ENCODE measurements around the gene TEC. TPM values are rescaled to one million over a fixed set of nuclear protein-coding genes. Genes with fewer than 3 reads are reported as not detected.

TEC gene
- total RNA-seq, 2 donors from 2014 or later, result 4.6 to 8.3 TPM

GRCh38 chr4:48255959-48256342, 13.7 kb downstream of the TEC start:
- Mint-ChIP-seq H3K36me3 (ENCODE audit: low read depth) (no peaks in the 10 kb centered on the region), H3K4me3 (no peak overlapping the region), H3K27ac (no peak overlapping the region), H3K27me3 (no peaks in the 10 kb centered on the region), H3K9me3 (peaks cover 2% of the 10 kb centered on the region), H3K4me1 (peaks cover 11% of the 10 kb centered on the region)
- peak; percentile 86 for ATAC-seq (replicated peaks)

GRCh38 chr4:48255072-48255958, 14.3 kb downstream of the TEC start:
- Mint-ChIP-seq H3K36me3 (ENCODE audit: low read depth) (no peaks in the 10 kb centered on the region), H3K4me1 (peaks cover 18% of the 10 kb centered on the region), H3K4me3 (no peak overlapping the region), H3K9me3 (peaks cover 3% of the 10 kb centered on the region), H3K27ac (no peak overlapping the region), H3K27me3 (no peaks in the 10 kb centered on the region)
- ATAC-seq (replicated peaks), result no peak

GRCh38 chr4:48254381-48255071, 15.1 kb downstream of the TEC start:
- no peak for ATAC-seq (replicated peaks)
- no peaks in the 10 kb centered on the region for H3K27me3 Mint-ChIP-seq
- peaks cover 19% of the 10 kb centered on the region for H3K4me1 Mint-ChIP-seq
- H3K4me3 Mint-ChIP-seq, result no peak overlapping the region
- no peak overlapping the region for H3K27ac Mint-ChIP-seq
- H3K36me3 Mint-ChIP-seq (ENCODE audit: low read depth), result no peaks in the 10 kb centered on the region
- H3K9me3 Mint-ChIP-seq, result peaks cover 3% of the 10 kb centered on the region

GRCh38 chr4:48252313-48252712, 17.3 kb downstream of the TEC start:
- no peak overlapping the region for H3K27ac Mint-ChIP-seq
- no peaks in the 10 kb centered on the region for H3K36me3 Mint-ChIP-seq (ENCODE audit: low read depth)
- ATAC-seq (replicated peaks), result no peak
- no peaks in the 10 kb centered on the region for H3K27me3 Mint-ChIP-seq
- H3K9me3 Mint-ChIP-seq, result peaks cover 3% of the 10 kb centered on the region
- H3K4me1 Mint-ChIP-seq, result peaks cover 19% of the 10 kb centered on the region
- no peak overlapping the region for H3K4me3 Mint-ChIP-seq

GRCh38 chr4:48250980-48251379, 18.7 kb downstream of the TEC start:
- no peak overlapping the region for H3K4me3 Mint-ChIP-seq
- H3K4me1 Mint-ChIP-seq, result peaks cover 19% of the 10 kb centered on the region
- peaks cover 3% of the 10 kb centered on the region for H3K9me3 Mint-ChIP-seq
- H3K27me3 Mint-ChIP-seq, result no peaks in the 10 kb centered on the region
- ATAC-seq (replicated peaks), result peak; percentile 47
- H3K36me3 Mint-ChIP-seq (ENCODE audit: low read depth), result no peaks in the 10 kb centered on the region
- H3K27ac Mint-ChIP-seq, result no peak overlapping the region

GRCh38 chr4:48250343-48250742, 19.3 kb downstream of the TEC start:
- no peak for ATAC-seq (replicated peaks)
- Mint-ChIP-seq H3K4me3 (no peak overlapping the region), H3K9me3 (peaks cover 3% of the 10 kb centered on the region), H3K27ac (no peak overlapping the region), H3K27me3 (no peaks in the 10 kb centered on the region), H3K36me3 (ENCODE audit: low read depth) (no peaks in the 10 kb centered on the region), H3K4me1 (peaks cover 19% of the 10 kb centered on the region)

- Mint-ChIP-seq H3K4me3 (no peak overlapping the region), H3K27ac (no peak overlapping the region), H3K9me3 (peaks cover 3% of the 10 kb centered on the region)
These were observed 20.3 kb downstream of the TEC start for GRCh38 chr4:48249378-48249777.

GRCh38 chr4:48248559-48248953, 21.1 kb downstream of the TEC start:
- H3K9me3 Mint-ChIP-seq, result peaks cover 3% of the 10 kb centered on the region
- no peak overlapping the region for H3K4me3 Mint-ChIP-seq
- no peaks in the 10 kb centered on the region for H3K27me3 Mint-ChIP-seq
- H3K36me3 Mint-ChIP-seq (ENCODE audit: low read depth), result no peaks in the 10 kb centered on the region
- H3K27ac Mint-ChIP-seq, result no peak overlapping the region
- peaks cover 14% of the 10 kb centered on the region for H3K4me1 Mint-ChIP-seq
- ATAC-seq (replicated peaks), result no peak

More at GRCh38 chr4:48249378-48249777, 20.3 kb downstream of the TEC start:
- no peaks in the 10 kb centered on the region for H3K27me3 Mint-ChIP-seq
- H3K36me3 Mint-ChIP-seq (ENCODE audit: low read depth), result no peaks in the 10 kb centered on the region
- H3K4me1 Mint-ChIP-seq, result peaks cover 19% of the 10 kb centered on the region
- no peak for ATAC-seq (replicated peaks)

GRCh38 chr4:48247878-48248558, 21.6 kb downstream of the TEC start:
- no peaks in the 10 kb centered on the region for H3K27me3 Mint-ChIP-seq

GRCh38 chr4:48247142-48247877, 22.3 kb downstream of the TEC start:
- Mint-ChIP-seq H3K27me3 (no peaks in the 10 kb centered on the region), H3K4me1 (peaks cover 14% of the 10 kb centered on the region), H3K9me3 (peaks cover 3% of the 10 kb centered on the region), H3K36me3 (ENCODE audit: low read depth) (no peaks in the 10 kb centered on the region), H3K27ac (no peak overlapping the region), H3K4me3 (no peak overlapping the region)
- ATAC-seq (replicated peaks), result no peak

More at GRCh38 chr4:48247878-48248558, 21.6 kb downstream of the TEC start:
- Mint-ChIP-seq H3K27ac (no peak overlapping the region), H3K9me3 (peaks cover 3% of the 10 kb centered on the region), H3K4me1 (peaks cover 14% of the 10 kb centered on the region), H3K36me3 (ENCODE audit: low read depth) (no peaks in the 10 kb centered on the region), H3K4me3 (no peak overlapping the region)
- ATAC-seq (replicated peaks), result no peak

- Mint-ChIP-seq H3K27me3 (peaks cover 4% of the 10 kb centered on the region), H3K9me3 (no peaks in the 10 kb centered on the region), H3K4me3 (no peak overlapping the region), H3K36me3 (ENCODE audit: low read depth) (no peaks in the 10 kb centered on the region), H3K4me1 (no peaks in the 10 kb centered on the region), H3K27ac (no peak overlapping the region)
- ATAC-seq (replicated peaks), result no peak
These were observed 25.0 kb downstream of the TEC start for GRCh38 chr4:48244665-48245064.

- Mint-ChIP-seq H3K4me3 (no peak overlapping the region), H3K9me3 (no peaks in the 10 kb centered on the region), H3K4me1 (no peaks in the 10 kb centered on the region), H3K27ac (no peak overlapping the region), H3K36me3 (ENCODE audit: low read depth) (no peaks in the 10 kb centered on the region), H3K27me3 (peaks cover 4% of the 10 kb centered on the region)
- ATAC-seq (replicated peaks), result no peak
These were observed 25.8 kb downstream of the TEC start for GRCh38 chr4:48243887-48244286.

- Mint-ChIP-seq H3K27ac (no peak overlapping the region), H3K9me3 (no peaks in the 10 kb centered on the region), H3K4me3 (no peak overlapping the region), H3K4me1 (no peaks in the 10 kb centered on the region), H3K36me3 (ENCODE audit: low read depth) (no peaks in the 10 kb centered on the region), H3K27me3 (peaks cover 4% of the 10 kb centered on the region)
- no peak for ATAC-seq (replicated peaks)
These were observed 26.2 kb downstream of the TEC start for GRCh38 chr4:48243429-48243828.

GRCh38 chr4:48242511-48243195, 27.0 kb downstream of the TEC start:
- Mint-ChIP-seq H3K4me1 (no peaks in the 10 kb centered on the region), H3K9me3 (no peaks in the 10 kb centered on the region), H3K36me3 (ENCODE audit: low read depth) (no peaks in the 10 kb centered on the region), H3K27ac (no peak overlapping the region), H3K4me3 (no peak overlapping the region), H3K27me3 (peaks cover 4% of the 10 kb centered on the region)
- ATAC-seq (replicated peaks), result no peak

Data from activated T-helper 17 cell treated with anti-CD3 and anti-CD28 coated beads, Interleukin-2, amount 50 U/mL, for 72 hours (primary cell).